Measurements from ENCODE around the gene GLRX5.

- no peak for TF ChIP-seq MYC (IDR thresholded peaks at IDR 0.05; ENCODE audit: low read depth, low read length)
- peak; percentile 20 for TF ChIP-seq CTCF (IDR thresholded peaks at IDR 0.05; ENCODE audit: low read depth, low read length)
These were observed 10.9 kb upstream of the GLRX5 start for GRCh38 chr14:95523815-95524448.

Measured in NB4 (cell line).